GM19324 (cell line): Measurements from ENCODE around the gene CENPX.

Source experiments
- ATAC-seq: cut with Tn5 transposase; IDR thresholded peaks from one replicate; pipeline ENCODE4 v1.9.1; 2021; ENCODE audit warnings: mild to moderate bottlenecking, moderate library complexity; ENCODE audit not compliant: unreplicated experiment, low FRiP score

Gene CENPX

GRCh38 chr17:82055965-82056728 lies 33.5 kb upstream of the CENPX start:
- ATAC-seq: no peak

- ATAC-seq: no peak
These were observed 32.6 kb upstream of the CENPX start for GRCh38 chr17:82055023-82055964.

GRCh38 chr17:82054351-82055022 lies 31.8 kb upstream of the CENPX start:
- no peak for ATAC-seq

GRCh38 chr17:82053556-82054263 lies 31.0 kb upstream of the CENPX start:
- no peak for ATAC-seq

- no peak for ATAC-seq
These were observed 30.5 kb upstream of the CENPX start for GRCh38 chr17:82053130-82053529.

GRCh38 chr17:82052638-82053059 lies 30.0 kb upstream of the CENPX start:
- no peak for ATAC-seq

- peak; percentile 49 for ATAC-seq
These were observed 29.3 kb upstream of the CENPX start, which contains the start of the genes GPS1 and RFNG for GRCh38 chr17:82051776-82052637. GPS1 (plus strand) TSS chr17:82051898; CDS start chr17:82051932, 34 bp downstream. RFNG (minus strand) TSS chr17:82051811; CDS start chr17:82051766, 45 bp downstream.

GRCh38 chr17:82050761-82051641 lies 28.3 kb upstream of the CENPX start:
- ATAC-seq: peak; percentile 8

GRCh38 chr17:82050152-82050760 lies 27.6 kb upstream of the CENPX start:
- ATAC-seq: no peak

GRCh38 chr17:82049521-82049971 lies 26.9 kb upstream of the CENPX start:
- no peak for ATAC-seq

GRCh38 chr17:82049106-82049505 lies 26.4 kb upstream of the CENPX start:
- ATAC-seq: no peak

GRCh38 chr17:82048571-82048971 lies 25.9 kb upstream of the CENPX start:
- no peak for ATAC-seq

GRCh38 chr17:82047914-82048570 lies 25.4 kb upstream of the CENPX start:
- ATAC-seq: no peak

- no peak for ATAC-seq
These were observed 24.7 kb upstream of the CENPX start for GRCh38 chr17:82047379-82047778.

GRCh38 chr17:82046903-82047302 lies 24.2 kb upstream of the CENPX start:
- ATAC-seq: no peak

GRCh38 chr17:82045936-82046484 lies 23.3 kb upstream of the CENPX start:
- ATAC-seq: no peak

GRCh38 chr17:82043507-82043906 lies 20.8 kb upstream of the CENPX start:
- ATAC-seq: no peak
